Medulla oblongata (tissue), 1 donor: ENCODE measurements around the gene CHMP6.
"Not testable (repeated sequence)": the region's sequence is repeated elsewhere in the genome, so short reads cannot be mapped to it uniquely, and the experiment has no call there.

Source experiments
- DNase-seq: peaks from one replicate; pipeline ENCODE4 v3.0.0-alpha.2; 2015; ENCODE audit errors: extremely low spot score

The CHMP6 gene

DNA sequence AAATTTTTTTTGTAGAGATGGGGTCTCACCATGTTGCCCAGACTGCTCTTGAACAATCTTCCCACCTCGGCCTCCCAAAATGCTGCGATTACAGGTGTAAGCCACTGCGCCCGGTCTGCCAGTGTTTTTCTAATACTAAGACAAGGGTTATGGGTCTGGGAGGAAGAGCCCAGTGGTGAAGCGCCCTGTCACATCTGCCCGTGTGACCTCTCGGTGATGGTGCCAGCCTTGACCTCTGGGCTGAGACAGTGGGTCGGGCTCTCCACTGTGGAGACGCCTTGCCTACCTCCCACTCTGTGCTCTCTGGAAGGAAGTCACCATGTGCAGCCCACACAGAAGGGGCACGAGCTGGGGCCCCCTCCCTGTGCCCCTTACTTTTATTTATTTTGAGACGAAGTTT lies 38.2 kb downstream of the CHMP6 start:
- DNase-seq: no peak

DNA sequence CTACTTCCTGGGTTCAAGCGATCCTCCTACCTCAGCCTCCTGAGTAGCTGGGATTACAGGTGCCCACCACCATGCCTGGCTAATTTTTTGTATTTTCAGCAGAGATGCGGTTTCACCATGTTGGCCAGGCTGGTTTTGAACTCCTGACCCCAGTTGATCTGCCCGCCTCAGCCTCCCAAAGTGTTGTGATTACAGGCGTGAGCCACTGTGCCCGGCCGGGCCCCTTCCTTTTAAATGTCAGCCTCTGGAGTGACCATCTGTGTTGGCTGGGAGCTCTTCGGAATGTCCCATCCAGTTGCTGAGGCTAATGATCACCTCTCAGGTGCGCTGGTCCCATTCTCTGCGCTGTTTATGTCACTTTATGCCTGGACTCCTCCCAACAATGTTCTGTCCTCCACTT lies 38.7 kb downstream of the CHMP6 start:
- not testable (repeated sequence) for DNase-seq

DNA sequence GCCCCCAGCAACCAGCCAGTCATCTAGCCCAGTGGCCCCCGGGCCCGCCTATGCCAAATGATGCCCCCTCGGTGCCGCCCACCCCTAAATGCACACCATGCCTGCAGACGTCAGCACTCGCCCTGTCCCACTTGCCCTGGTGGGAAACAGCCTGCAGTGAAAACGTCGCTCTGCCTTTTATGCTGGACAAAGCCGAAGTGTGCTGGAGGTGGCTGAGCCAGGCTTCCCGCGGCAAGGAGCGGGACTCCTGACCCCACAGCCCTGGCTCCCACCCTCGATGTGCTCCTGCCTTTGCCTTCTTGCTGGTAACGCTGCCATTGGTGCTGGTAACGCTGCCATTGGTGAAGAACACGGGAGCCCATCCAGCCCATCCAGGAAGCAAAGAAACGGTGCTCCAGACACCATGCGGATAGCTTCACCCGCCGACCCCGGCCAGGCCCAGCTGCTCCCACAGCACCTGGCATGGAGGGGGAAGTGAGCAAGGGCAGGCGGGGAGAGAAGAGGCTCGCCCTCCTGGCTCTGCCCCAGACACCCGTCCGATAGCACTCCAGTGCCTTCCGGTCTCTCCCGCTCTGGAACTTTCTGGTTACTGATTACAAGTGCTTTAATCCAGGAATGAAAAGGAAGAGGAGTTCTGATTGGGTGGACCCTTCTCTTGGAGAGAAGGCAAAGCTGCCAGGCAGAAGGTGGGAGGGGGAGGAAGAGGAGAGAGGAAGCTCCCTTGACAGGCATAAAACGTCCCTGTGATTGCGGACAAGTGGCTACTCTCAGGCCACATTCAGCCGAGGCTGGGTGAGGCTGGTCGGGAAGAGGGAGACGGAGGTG lies 39.3 kb downstream of the CHMP6 start:
- DNase-seq: no peak

DNA sequence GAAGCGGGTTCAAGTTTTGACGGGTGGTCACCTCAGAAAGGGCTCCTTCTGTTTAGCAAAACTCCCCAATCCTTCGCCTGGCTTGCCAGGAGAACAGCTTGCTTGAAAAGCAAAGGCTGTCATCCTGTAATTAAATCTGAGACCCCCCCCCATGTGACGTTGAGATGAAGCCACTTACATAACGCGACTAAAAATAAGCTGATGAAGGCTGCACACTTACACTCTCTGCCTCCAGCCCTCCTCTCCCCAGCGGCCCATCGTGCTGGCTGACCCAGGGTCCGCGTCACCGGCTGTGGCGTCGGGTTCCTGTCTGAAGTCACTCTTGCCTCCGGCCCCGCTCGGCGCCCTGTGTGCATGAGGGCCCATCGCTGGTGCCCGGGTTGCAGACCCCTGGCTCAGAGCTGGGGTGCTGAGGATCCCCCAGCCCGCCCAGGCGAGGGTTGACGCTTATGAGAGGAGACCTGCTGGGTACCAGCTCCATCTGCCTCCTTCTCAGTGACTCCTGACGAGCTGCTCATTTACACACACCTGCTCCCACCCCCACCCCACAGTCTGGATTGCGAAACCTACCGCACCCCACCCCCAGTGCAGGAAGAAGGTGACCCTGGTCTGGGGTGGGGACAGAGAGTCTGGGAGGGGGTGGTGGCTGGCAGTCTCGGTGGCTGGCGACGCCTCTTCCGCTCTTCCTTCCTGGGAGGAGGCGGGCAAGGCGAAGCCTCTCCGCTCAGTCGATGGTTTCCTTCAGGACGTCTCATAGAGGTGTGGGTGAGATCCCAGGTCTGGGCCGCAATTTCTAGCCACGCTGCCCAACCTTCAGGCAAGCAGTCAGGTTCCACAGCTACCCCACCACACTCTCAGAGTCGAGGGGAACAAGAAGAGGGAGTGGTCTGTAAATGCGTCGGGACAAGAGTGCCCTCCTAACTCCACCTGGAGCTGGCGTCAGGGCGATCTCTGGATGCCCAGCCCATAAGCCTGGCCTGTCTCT lies 40.2 kb downstream of the CHMP6 start:
- no peak for DNase-seq

DNA sequence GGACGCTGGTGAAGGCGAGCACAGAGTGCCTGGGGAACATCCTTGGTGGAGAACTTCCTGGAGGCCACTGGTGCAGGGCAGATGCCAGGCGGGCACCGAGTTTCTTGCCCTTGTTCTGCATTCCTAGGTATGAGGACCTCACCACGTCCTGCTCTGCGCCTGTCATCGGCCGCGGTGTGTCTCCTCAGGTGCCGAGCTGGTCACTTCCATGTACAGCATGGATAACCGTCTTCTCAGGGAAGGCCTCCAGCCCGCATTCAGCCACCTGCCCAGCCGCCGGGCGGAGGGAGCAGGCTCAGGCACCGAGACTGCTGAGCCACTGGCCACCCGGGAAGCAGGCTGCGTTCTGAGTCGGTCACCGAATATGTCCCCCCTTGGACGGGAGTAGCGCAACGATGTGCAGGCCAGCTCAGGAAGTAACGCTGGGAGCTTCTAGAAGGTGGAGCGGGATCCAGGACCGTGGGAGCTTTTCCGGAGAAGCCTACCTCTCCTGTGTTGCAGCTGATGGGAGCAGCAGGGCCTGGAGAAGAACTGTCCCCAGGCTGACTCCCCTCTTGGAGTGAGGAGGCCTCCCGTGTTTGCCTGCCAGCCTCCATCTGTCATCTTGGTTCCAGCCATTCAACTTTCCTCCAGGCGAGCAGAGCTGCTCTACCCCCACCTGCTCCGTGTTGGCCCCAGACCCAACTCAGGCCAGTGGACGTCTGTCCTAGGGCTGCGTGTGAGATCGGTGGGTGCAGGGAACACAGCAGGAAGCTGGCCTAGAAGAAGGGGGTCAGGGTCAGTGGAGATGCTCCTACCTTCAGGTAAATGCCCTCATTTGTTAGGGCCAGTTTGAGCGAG lies 41.2 kb downstream of the CHMP6 start:
- DNase-seq: no peak

DNA sequence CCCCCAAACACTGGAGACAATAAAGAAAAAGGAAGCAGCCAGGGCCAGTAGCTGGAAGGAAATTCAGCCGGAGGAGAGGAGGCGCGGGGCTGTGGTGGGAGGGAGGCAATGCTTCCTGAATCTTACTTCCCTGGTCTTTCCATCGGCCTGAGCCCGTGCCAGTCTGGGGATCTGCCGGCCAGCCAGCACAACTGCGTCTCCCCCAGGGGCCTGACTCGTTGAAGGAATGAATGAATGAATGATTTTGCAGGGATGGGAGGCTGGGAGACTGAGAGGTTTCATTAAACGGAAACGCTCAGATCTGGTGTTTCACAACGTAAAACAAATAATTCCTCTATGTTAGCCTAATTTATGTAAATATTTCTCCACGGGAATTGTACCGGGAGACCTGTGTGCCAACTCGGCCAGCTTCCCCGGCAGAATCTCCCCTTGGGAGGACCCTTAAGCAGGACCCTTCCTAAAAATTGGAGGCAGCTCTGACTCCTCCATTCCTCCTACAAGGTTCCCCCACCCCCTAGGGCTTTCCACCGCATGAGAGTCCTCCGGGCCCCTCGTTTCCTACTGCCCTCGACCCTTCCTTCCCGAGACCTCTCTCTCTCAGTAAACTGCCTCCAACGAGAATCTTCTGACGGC lies 42.0 kb downstream of the CHMP6 start:
- DNase-seq: peak; percentile 53

DNA sequence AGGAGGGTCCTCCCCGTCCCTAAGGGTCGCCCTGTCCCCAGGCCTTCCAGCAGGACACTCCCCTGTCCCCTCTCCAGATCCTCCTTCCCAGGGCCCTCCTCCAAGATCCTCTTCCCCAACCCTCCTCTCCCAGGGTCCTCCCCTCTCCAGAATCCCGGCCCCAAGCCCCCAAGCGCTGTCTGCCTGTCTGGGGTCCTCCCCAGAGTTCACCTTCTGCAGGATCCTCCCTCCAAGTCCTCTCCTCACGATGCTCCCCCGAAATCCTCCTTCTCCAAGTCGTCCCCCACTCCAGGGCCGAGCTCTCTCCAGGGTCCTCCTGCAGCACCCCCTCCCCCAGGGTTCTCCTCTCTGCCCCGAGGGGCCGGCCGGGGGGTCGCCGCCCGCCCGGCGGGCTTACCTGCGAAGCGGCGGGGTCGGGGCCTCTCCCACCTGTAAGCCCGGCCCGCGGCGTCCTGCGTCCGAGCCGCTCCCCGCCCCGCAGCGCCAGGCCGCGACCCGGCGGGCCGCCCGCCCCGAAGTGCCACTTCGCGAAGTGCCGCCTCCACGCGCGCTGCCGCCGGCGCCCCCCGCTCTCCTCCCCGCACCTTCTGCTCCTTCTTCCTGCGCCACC lies 42.6 kb downstream of the CHMP6 start:
- no peak for DNase-seq

DNA sequence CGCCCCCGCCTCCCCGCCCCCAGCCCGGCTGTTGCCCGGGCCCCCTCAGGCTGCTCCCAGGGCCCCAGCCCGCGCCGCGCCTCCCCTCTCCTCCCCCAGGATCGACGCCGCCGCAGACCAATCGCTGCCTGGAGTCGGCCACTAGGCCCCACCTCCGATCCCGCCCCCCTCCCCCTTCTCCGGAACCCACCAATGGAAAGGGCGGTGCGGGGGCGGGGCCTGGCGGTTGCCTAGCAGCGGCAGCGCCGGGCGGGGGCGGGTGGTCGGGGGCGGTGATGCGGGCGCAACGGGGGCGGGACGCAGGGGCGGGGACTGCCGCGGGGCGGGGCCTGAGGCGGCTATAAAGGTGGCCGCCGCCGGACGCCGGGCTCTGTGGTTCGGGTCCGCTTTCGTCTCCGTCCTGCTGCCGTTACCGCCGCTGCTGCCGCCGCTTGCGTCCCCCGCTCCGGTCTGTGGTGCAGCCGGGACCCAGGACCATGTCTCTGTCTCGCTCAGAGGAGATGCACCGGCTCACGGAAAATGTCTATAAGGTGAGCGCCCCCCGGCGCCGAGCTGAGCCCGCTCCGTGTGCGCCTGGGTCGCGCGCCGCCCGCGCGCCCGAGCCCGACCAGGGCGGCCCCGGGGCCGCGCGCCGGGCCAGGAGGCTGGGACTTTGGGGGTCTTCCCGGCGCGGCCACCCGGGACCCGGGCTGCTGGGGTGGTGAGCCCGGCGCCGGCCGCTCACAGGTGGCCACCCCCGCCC lies 43.3 kb downstream of the CHMP6 start, which contains the start of gene BAIAP2:
TSS of gene BAIAP2 (plus strand) at position 373 of the 742 bp plus-strand sequence. CDS start at position 477, 104 bp downstream.
- DNase-seq: peak; percentile 96

DNA sequence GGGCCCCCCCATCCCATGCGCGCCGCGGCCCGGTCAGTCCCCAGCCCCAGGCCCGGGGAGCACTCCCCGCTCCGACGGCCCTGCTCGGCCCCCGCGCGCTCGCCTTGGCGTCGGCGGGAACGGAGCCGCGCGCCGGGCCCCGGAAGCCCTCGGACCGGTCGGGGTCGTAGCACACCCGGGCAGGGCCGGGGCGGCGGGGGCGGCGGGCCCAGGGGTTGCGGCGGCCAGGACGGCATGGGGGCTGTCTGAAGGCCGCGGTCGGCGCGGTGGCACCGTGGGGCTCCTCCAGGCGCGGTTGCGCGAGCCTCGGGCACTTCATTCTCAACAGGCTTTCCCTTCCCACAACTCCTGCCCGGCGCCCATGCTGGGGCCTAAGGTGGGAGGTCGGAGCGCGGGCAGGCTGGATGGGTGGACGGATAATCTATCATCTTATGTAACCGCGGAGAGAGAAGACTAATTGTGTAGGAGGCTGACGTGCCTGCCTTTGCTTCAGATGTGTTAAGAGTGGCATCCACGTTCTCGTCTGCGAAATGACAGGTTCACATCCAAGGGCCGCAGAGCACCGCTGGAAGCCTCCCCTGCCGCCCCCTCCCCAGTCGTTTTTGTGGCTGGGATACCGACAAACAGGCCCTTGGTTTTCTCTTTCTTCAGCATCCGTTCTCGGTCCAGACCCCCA lies 44.0 kb downstream of the CHMP6 start:
- peak; percentile 28 for DNase-seq

DNA sequence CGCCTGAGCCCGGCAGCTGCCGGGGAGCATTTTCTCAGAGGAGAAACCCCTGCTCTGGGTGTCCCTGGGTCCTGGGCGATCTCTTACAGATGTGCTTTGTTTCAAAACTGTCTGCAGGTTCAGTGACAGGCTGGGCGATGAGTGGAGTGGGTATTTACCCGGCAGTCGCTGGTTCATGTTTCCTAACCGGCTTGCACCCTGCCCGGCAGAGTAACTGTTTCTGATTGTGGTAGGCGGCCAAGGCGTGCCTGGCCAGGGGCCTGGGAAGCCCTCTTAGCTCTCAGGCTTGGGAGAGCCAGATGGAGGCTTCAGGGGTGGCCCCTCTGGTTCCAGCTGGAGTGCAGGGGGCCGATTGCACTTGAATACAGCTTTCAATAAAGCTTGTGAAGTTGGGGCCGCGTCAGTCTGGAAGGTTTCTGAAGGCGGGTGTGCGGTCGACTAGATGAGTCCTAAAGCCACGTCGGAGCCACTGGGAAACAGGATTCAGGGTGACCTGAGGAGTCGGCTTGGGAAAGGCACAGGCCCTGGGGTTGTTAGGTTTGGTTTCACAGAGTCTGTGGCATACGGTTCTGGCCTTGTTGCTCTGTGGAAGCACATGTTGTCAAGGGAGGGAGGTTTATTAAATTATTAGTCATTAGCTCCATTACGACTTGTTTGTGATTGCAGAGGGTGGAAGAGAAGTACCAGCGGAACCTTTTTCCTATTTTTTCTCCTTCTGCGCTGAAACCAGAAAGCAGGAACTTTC lies 44.7 kb downstream of the CHMP6 start:
- DNase-seq: peak; percentile 15

DNA sequence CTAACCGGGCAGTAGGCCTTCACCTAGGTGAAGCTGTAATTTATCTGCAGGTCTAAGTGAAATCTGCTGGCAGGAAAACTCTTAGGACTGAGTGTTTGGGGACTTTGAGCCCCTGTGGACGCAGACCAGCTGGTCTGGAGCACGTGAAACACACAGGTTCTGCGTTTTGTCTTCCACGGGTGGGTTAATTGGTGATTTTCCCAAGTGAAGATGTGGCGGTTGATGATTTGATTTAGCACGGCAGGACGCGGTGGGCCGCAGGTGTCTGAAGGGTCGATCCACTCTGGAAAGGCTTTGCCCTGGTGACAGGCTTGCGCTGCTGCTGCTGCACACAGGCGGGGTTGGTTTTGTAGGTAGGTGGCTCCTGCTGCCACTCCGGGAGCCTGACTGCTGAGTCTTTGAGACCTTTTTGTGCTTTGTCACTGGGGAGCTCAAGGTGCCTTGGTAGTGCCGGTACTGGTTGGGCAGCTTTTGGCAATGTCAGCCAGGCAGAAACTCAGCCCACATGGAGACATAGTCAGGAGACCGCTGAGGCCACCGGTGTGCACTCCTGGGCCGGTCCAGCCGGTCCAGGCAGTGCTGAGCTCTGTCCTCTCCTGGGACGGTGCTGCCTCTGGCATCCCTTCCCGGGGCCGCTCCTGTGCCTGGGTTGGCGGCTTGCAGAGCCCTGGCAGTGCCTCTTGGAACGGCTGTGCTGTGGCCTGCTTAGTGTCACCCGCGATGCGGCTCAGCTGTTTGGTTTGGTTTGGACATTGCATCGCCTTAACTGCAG lies 45.6 kb downstream of the CHMP6 start:
- DNase-seq: no peak

DNA sequence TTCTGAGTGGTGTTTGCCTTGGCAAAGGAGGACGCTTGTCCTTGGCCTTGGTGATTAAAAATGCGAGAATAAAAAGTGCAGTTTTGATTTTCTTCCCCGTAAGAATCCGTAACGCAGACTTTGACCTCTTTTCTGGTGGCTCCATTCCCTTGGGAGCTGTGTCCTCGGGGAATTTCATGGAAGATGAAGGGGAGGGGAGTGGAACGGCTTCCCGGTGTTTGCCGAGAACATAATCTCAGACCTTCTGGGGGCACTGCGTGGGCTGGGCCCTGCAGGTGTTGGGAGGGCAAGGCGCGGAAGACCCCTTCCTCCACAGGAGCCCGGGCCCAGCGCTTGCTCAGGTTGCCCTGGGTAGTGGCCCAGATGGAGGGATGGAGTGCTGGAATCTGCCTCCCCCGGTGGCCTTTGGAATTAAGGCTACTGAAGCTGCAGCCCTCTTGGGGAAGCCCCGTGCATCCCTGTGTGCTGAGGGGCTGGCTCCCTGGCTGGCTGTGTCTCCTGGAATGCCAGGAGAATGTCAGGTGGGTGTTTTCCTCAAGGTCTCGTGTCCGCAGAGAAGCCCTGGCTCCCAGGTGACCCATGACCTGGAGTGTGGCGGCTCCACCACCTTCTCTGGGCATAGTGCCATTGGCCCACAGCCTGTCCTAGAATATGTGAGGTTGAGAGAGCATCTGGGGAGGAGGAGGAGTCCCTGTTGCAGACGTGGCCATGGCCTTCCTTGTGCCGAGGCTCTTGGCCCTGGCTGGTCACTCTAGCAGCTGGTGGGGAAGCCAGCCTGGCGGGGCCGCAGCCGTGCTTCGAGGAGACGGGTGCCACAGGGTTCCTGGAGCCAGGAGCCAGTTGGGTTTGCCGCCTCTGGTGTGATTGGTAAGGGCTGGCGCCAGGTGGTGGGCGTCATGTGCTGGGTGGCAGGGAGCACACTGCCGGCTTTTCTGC lies 46.4 kb downstream of the CHMP6 start:
- DNase-seq: no peak

DNA sequence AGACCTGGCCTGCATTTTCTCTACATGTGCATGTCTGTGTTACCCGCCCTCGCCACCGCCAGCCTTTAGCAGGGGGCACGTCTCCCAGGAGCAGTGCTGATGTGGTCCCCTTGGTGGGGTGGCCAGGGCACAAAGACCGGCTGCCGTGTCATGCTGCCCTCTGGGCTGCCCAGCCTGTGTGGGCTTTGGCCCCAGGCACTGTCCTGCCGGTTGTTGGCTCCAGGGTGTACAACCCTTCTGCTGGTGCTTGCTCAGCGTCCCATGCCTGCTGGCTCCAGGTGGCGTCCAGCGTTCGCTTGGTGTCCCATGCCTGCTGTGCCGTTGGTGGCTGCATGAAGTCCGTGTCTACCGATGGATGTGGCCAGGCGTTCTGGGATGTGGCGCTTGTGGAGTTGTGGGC lies 47.5 kb downstream of the CHMP6 start:
- no peak for DNase-seq

DNA sequence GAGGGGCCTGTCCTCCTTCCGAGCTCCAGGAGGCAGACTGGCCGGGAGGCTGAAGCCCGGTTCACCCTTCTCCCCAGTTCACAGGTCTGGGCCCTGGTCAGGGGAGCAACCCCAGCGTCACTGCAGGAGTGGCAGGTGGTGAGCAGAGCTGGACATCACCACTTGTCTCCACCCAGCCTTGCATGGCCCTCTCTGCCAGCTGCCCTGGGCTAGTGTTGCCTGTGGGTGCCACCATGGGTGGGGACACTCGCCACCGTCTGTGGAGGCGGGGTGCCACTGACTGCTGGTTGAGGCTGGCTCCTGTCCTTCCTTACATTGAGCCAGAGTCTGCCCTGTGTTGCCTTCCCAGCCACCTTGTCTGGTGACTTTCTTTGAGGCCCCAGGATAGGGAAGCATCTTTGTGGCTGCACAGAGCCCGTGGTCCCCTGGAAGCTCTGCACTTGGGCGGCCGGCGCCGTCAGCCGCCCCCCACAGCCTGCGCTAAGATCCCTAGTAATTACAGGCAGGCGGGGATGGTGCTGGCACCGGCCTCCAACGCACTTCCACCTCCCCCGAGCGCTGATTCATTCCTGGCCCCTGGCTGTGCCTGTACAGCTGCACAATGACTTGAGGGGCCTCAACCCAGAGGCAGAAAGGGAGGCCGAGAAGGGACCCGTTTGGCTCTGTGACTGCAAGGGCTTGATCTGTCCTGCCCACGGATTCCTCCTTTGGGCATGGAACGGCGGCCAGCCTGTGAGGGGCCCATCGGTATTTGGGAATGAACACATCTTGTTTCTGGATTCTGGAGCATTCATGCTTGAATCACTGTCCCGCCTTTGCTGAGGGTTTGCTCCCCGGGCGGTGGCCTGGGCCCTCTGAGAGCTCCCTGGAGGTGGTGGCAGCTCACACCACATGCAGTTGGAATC lies 48.5 kb downstream of the CHMP6 start:
- no peak for DNase-seq

DNA sequence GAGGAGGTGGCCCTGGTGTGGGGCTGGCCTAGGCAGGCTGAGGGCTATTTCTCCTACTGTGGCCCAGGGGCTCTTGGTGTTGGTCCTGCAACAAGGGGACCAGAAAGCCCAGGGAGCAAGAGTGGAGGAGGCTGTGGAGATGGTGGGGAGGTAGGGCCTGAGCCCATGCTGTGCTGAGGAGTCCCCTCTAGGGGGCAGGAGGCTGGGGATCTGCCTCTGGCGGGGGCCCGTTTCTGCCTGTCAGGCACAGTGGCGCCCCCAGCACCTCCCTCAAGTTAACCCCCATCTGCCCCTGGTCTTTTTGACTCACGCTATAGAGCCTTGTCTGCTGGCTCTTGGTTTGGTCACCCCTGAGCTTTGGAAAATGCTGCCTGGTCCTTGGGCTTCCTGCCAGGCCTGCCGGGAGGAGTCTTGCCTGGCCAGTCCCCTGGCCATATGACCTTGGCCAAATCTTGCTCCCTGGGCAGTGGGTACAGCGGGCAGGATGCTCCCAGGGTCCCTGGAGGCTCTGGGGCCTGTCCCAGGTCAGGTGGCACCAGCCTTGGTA lies 49.2 kb downstream of the CHMP6 start:
- no peak for DNase-seq
